Measurements from ENCODE around the gene SYT6.

DNA sequence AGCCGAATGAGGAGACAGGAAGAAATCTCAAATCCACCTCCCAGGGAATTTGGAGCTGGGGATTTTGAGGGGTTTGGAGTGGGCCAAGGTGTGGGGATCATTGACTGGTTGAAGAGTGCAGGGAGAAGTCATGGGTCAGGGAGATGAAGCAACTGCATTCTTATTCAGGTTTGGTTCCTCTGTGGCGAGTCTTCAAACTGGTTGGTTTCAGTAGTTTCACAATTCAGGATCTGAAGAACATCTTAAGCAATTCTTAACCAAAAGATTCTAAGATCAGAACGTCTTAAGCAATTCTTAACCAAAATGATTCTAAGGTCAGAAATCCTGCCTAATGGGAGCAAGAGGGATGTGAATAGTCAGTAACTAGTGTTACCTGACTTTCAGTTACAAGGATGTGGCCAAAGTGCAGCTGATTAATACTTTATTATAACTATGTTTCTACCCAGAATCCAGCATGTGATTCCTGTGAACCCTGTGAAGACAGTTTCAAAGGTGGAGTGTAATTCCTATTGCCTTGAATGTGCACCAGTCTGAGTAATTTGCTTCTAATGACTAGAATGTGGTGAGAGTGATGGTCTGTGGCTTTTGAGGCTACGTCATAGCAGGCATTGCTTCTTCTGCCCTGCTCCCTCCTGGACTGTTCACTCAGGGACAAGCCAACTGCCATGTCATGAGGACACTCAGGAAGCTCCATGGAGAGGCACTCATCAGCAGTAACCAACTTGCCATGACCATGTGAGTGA, 113.2 kb downstream of the SYT6 start:
- TF ChIP-seq, protein P1, sequence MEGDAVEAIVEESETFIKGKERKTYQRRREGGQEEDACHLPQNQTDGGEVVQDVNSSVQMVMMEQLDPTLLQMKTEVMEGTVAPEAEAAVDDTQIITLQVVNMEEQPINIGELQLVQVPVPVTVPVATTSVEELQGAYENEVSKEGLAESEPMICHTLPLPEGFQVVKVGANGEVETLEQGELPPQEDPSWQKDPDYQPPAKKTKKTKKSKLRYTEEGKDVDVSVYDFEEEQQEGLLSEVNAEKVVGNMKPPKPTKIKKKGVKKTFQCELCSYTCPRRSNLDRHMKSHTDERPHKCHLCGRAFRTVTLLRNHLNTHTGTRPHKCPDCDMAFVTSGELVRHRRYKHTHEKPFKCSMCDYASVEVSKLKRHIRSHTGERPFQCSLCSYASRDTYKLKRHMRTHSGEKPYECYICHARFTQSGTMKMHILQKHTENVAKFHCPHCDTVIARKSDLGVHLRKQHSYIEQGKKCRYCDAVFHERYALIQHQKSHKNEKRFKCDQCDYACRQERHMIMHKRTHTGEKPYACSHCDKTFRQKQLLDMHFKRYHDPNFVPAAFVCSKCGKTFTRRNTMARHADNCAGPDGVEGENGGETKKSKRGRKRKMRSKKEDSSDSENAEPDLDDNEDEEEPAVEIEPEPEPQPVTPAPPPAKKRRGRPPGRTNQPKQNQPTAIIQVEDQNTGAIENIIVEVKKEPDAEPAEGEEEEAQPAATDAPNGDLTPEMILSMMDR (IDR thresholded peaks at IDR 0.05; ENCODE audit: low read length): no peak
- TF ChIP-seq EZH2 (optimal IDR thresholded peaks at IDR 0.05; ENCODE audit: low read depth, low read length): no peak

Data from MM.1S (cell line).